ENCODE measurements around the gene ZBTB20. TPM values are rescaled to one million over a fixed set of nuclear protein-coding genes. Genes with fewer than 3 reads are reported as not detected.

Gene ZBTB20
- total RNA-seq, 1 donor from 2014 or later, result 21.4 TPM

GRCh38 chr3:114313426-114313825 lies 833.7 kb downstream of the ZBTB20 start:
- no peak for DNase-seq (ENCODE audit: low read depth)
- no peak for FAIRE-seq
- H3K27me3 Mint-ChIP-seq (ENCODE audit: low read depth, unreplicated experiment), result no peaks in the 10 kb centered on the region
- Histone ChIP-seq H4K20me1 (ENCODE audit: insufficient read depth, low read length) (peaks cover 4% of the 10 kb centered on the region), H3K4me2 (ENCODE audit: low read length) (no peak overlapping the region), H3K4me3 (ENCODE audit: insufficient read depth, low read depth, low read length) (no peak overlapping the region), H3K9me3 (ENCODE audit: insufficient read depth, low read depth, low read length) (no peaks in the 10 kb centered on the region), H3K4me1 (ENCODE audit: insufficient read depth, low read length) (no peaks in the 10 kb centered on the region), H2AFZ (ENCODE audit: low read depth, low read length) (no peak overlapping the region), H3K27ac (ENCODE audit: low read depth, low read length) (no peak overlapping the region), H3K27me3 (ENCODE audit: insufficient read depth, low read length) (no peaks in the 10 kb centered on the region), H3K9ac (ENCODE audit: low read length) (no peak overlapping the region), H3K79me2 (ENCODE audit: insufficient read depth, low read length) (no peaks in the 10 kb centered on the region), H3K36me3 (ENCODE audit: insufficient read depth, low read length) (no peaks in the 10 kb centered on the region)
- no peaks in the 10 kb centered on the region for H3K9me3 Mint-ChIP-seq (ENCODE audit: unreplicated experiment)
- no peak for TF ChIP-seq EZH2 (IDR thresholded peaks at IDR 0.05; ENCODE audit: insufficient read depth, low read length)
- TF ChIP-seq, protein P1, sequence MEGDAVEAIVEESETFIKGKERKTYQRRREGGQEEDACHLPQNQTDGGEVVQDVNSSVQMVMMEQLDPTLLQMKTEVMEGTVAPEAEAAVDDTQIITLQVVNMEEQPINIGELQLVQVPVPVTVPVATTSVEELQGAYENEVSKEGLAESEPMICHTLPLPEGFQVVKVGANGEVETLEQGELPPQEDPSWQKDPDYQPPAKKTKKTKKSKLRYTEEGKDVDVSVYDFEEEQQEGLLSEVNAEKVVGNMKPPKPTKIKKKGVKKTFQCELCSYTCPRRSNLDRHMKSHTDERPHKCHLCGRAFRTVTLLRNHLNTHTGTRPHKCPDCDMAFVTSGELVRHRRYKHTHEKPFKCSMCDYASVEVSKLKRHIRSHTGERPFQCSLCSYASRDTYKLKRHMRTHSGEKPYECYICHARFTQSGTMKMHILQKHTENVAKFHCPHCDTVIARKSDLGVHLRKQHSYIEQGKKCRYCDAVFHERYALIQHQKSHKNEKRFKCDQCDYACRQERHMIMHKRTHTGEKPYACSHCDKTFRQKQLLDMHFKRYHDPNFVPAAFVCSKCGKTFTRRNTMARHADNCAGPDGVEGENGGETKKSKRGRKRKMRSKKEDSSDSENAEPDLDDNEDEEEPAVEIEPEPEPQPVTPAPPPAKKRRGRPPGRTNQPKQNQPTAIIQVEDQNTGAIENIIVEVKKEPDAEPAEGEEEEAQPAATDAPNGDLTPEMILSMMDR (IDR thresholded peaks at IDR 0.05; ENCODE audit: insufficient read depth, low read depth, low read length), result no peak
- H3K4me1 Mint-ChIP-seq (ENCODE audit: low read depth, unreplicated experiment), result peaks cover 3% of the 10 kb centered on the region
- peaks cover 2% of the 10 kb centered on the region for H3K36me3 Mint-ChIP-seq (ENCODE audit: low read depth, unreplicated experiment)
- no peak overlapping the region for H3K4me3 Mint-ChIP-seq (ENCODE audit: unreplicated experiment)
- H3K27ac Mint-ChIP-seq (ENCODE audit: unreplicated experiment), result no peak overlapping the region

DNA sequence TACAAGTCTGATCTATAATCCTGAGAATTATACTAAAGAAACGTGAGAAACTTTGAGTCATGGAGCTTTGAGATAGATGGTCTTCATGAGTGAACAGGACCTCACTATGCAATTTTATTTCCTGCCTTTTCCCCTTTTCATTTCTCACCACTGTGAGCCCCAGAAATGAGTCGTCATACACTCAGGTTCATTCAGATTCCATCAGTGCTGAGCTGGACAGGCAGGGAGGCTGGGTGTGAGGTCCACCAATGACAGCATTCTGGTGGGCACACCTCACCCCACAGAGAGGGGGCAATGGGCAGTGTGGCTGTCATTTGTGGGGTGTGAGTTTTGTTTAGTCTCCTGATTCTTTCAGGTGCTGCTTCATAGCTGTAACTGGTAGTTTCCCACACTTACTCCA lies 836.4 kb downstream of the ZBTB20 start:
- Mint-ChIP-seq H3K27ac (ENCODE audit: unreplicated experiment) (no peak overlapping the region), H3K4me3 (ENCODE audit: unreplicated experiment) (no peak overlapping the region), H3K36me3 (ENCODE audit: low read depth, unreplicated experiment) (no peaks in the 10 kb centered on the region), H3K27me3 (ENCODE audit: low read depth, unreplicated experiment) (peaks cover 4% of the 10 kb centered on the region), H3K4me1 (ENCODE audit: low read depth, unreplicated experiment) (peaks cover 3% of the 10 kb centered on the region), H3K9me3 (ENCODE audit: unreplicated experiment) (peaks cover under 1% of the 10 kb centered on the region)
- no peak overlapping the region for H3K4me2 ChIP-seq (ENCODE audit: low read length)
- H3K4me3 ChIP-seq (ENCODE audit: insufficient read depth, low read depth, low read length), result no peak overlapping the region
- TF ChIP-seq, protein P1 (IDR thresholded peaks at IDR 0.05; ENCODE audit: insufficient read depth, low read depth, low read length), result no peak
- no peak for TF ChIP-seq EZH2 (IDR thresholded peaks at IDR 0.05; ENCODE audit: insufficient read depth, low read length)
- H4K20me1 ChIP-seq (ENCODE audit: insufficient read depth, low read length), result peaks cover 4% of the 10 kb centered on the region
- no peaks in the 10 kb centered on the region for H3K9me3 ChIP-seq (ENCODE audit: insufficient read depth, low read depth, low read length)
- H3K36me3 ChIP-seq (ENCODE audit: insufficient read depth, low read length), result no peaks in the 10 kb centered on the region
- no peaks in the 10 kb centered on the region for H3K27me3 ChIP-seq (ENCODE audit: insufficient read depth, low read length)
- no peak overlapping the region for H2AFZ ChIP-seq (ENCODE audit: low read depth, low read length)
- no peaks in the 10 kb centered on the region for H3K4me1 ChIP-seq (ENCODE audit: insufficient read depth, low read length)
- H3K27ac ChIP-seq (ENCODE audit: low read depth, low read length), result no peak overlapping the region
- H3K79me2 ChIP-seq (ENCODE audit: insufficient read depth, low read length), result no peaks in the 10 kb centered on the region
- H3K9ac ChIP-seq (ENCODE audit: low read length), result no peak overlapping the region
- DNase-seq (ENCODE audit: low read depth) (no peak), FAIRE-seq (no peak)

- no peak for TF ChIP-seq EZH2 (IDR thresholded peaks at IDR 0.05; ENCODE audit: insufficient read depth, low read length)
- TF ChIP-seq, protein P1 (IDR thresholded peaks at IDR 0.05; ENCODE audit: insufficient read depth, low read depth, low read length), result no peak
- no peak overlapping the region for H2AFZ ChIP-seq (ENCODE audit: low read depth, low read length)
- H3K36me3 Mint-ChIP-seq (ENCODE audit: low read depth, unreplicated experiment), result no peaks in the 10 kb centered on the region
- H3K27me3 Mint-ChIP-seq (ENCODE audit: low read depth, unreplicated experiment), result peaks cover 12% of the 10 kb centered on the region
- H3K4me3 ChIP-seq (ENCODE audit: insufficient read depth, low read depth, low read length), result no peak overlapping the region
- no peaks in the 10 kb centered on the region for H3K9me3 ChIP-seq (ENCODE audit: insufficient read depth, low read depth, low read length)
- no peaks in the 10 kb centered on the region for H3K79me2 ChIP-seq (ENCODE audit: insufficient read depth, low read length)
- H3K36me3 ChIP-seq (ENCODE audit: insufficient read depth, low read length), result no peaks in the 10 kb centered on the region
- no peak overlapping the region for H3K27ac ChIP-seq (ENCODE audit: low read depth, low read length)
- no peaks in the 10 kb centered on the region for H3K27me3 ChIP-seq (ENCODE audit: insufficient read depth, low read length)
- H3K9me3 Mint-ChIP-seq (ENCODE audit: unreplicated experiment), result peaks cover 8% of the 10 kb centered on the region
- no peak overlapping the region for H3K27ac Mint-ChIP-seq (ENCODE audit: unreplicated experiment)
- peaks cover 3% of the 10 kb centered on the region for H3K4me1 Mint-ChIP-seq (ENCODE audit: low read depth, unreplicated experiment)
- FAIRE-seq (no peak), DNase-seq (ENCODE audit: low read depth) (no peak)
- H3K4me2 ChIP-seq (ENCODE audit: low read length), result no peak overlapping the region
- H3K9ac ChIP-seq (ENCODE audit: low read length), result no peak overlapping the region
- H4K20me1 ChIP-seq (ENCODE audit: insufficient read depth, low read length), result no peaks in the 10 kb centered on the region
- H3K4me1 ChIP-seq (ENCODE audit: insufficient read depth, low read length), result no peaks in the 10 kb centered on the region
- no peak overlapping the region for H3K4me3 Mint-ChIP-seq (ENCODE audit: unreplicated experiment)
Measured at GRCh38 chr3:114308830-114309229, 838.3 kb downstream of the ZBTB20 start.
